GM12864 (cell line): Measurements from ENCODE around the gene RPL29.

Experiments
- DNase-seq: peaks from one replicate; pipeline ENCODE4 v3.0.0-alpha.2; 2011; ENCODE audit warnings: low read depth
- H3K4me3 ChIP-seq: 2 replicates; pipeline ENCODE4 v1.5.1; 2011; ENCODE audit warnings: mild to moderate bottlenecking, low read depth, low read length, control low read depth
- TF ChIP-seq, protein P1 (sequence below): IDR thresholded peaks from 2 replicates; pipeline ENCODE4 v1.5.1; 2011; ENCODE audit warnings: low read depth, mild to moderate bottlenecking, moderate library complexity, low read length, control low read depth, inconsistent platforms; ENCODE audit errors: missing control alignments

Gene RPL29

DNA sequence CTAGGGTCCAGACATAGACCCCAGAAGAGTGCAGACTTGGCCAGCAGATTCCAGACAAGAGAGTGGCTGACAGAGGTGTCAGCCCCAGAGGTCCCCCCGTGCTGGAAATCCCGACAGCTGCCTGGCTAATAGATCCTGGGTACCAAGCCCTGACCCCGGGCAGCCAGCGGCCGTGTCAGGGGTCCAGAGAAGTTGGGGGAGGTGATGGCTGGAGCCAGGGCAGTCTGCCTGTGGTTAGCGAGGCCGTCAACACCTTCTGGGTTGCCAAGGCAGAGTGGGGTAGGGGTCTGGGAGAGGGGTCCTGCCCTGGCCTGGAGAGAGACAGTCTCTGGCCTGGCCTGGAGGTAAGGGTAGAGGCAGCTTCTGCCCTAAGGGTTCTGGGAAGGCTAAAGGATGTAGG lies 25.1 kb upstream of the RPL29 start:
- no peak overlapping the region for H3K4me3 ChIP-seq
- TF ChIP-seq, protein P1, sequence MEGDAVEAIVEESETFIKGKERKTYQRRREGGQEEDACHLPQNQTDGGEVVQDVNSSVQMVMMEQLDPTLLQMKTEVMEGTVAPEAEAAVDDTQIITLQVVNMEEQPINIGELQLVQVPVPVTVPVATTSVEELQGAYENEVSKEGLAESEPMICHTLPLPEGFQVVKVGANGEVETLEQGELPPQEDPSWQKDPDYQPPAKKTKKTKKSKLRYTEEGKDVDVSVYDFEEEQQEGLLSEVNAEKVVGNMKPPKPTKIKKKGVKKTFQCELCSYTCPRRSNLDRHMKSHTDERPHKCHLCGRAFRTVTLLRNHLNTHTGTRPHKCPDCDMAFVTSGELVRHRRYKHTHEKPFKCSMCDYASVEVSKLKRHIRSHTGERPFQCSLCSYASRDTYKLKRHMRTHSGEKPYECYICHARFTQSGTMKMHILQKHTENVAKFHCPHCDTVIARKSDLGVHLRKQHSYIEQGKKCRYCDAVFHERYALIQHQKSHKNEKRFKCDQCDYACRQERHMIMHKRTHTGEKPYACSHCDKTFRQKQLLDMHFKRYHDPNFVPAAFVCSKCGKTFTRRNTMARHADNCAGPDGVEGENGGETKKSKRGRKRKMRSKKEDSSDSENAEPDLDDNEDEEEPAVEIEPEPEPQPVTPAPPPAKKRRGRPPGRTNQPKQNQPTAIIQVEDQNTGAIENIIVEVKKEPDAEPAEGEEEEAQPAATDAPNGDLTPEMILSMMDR = no peak
- DNase-seq = no peak

DNA sequence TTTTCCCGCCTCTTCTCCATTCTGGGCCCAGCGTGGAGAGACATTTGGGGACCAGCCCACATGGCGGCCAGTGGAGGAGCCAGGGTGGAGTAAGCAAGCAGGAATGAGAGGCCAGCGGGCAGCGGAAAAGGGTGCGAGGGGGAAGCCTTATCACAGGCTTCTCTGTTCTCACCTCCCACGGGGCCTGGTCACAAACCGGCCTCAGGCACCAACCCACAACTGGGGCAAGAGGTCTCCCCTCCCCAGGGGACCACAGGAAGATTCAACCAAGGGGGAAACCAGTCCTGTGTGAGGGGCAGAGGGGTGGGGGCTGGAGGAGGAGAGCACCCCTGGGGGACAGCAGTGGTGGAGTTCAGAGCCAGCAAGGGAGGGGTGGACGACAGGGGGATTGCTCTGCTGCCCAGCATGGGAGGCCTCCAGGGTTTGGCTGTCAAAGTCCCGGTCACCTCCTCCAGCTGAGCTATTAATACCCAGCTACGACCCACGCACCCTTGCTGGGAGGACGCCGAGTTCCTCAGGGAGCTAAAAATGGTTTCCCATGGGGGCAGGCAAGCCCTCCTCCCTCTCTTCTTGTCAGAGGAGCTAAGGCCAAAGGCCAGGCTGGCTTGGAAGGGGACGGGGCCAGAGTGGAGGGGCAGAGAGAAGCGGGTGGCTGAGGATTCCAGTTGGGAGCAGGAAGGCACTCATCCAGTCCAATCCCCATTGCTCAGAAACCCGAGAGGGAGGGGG lies 23.8 kb upstream of the RPL29 start:
- H3K4me3 ChIP-seq = no peak overlapping the region
- TF ChIP-seq, protein P1 = no peak
- no peak for DNase-seq

DNA sequence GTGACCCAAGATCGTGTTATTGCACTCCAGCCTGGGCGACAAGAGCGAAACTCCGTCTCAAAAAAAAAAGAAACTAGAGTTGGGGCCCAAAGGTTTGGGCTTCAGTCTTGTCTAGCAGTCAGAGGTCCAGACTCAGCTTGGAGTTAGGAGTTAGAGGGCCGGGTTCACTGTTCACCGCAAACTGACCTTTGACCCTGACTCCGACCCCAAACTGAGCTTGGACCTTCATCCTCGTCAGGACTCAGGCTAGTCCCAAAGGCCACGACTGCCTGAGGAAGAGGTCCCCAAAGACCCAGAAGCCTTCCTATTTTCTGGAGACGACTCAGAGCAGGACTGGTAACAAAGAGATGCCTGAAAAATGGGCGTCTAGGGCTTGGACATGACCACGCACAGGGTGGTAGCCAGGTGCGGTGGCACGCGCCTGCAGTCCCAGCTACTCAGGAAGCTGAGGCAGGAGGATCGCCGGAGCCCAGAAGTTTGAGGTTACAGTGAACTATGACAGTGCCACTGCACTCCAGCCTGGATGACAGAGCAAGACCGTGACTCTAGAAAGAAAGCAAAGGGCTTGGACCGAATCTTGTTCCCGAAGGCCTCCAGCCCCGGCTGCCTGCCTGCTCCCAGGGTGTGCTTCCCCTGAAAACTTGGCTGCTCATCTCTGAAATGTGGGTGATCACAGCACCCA lies 22.8 kb upstream of the RPL29 start:
- no peak overlapping the region for H3K4me3 ChIP-seq
- DNase-seq = no peak
- TF ChIP-seq, protein P1 = no peak

DNA sequence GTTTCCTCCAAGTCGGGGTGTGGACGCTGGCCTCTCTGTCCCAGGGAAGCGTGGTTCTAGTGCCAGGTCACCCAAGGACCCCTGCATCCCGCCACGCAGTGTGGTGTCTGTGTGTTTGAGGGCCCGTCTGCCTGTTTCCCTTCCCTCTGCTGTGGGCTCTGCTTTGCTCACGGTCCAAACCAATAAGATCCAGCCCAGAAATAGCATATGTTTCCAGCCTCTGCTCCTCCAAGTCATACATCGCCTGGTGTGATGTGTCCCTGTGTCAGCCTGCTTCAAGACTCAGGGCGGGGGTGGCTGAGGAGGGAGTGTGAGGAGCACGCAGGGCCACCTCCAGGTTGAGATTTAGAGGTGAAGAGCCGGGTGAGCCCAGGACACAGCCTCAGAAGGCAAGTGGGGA lies 21.9 kb upstream of the RPL29 start:
- TF ChIP-seq, protein P1 = no peak
- DNase-seq = no peak
- no peak overlapping the region for H3K4me3 ChIP-seq

DNA sequence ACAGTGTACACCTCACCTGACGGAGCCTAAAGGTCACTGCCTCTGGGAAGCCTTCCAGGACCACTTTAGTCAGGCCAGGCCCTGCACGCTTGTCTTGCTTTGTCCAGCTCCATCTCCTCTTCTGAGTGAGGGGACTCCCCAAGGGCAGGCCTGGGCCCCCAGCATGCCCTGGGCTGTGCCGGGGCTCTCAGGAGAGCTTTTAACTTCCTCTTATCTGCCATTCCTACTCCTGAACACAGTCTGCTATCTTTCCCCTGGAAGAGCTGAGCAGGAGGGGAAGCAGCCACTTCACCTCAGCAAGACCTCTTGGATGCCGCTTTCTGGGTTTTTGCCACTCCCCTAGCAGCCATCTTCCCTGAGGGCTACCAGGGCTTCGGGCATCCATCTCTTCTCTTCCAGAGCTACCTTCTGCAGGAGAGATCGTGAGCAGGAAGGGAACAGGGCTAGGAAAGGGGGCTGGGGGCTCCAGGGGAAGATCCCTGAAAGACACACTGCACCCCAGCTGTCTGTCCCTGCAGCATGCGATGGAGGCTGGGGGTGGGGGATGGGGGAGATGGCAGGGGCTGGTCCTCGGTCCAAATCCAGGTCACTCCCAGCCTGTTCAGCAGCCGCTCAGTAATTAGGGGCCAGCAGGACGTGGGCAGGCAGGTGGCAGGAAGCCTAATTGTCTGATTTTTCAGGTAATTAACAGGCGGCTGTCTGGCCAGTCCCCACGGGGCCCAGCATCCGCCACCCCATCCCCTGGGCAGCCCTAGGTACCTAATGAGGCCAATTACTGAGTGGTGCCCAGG lies 19.9 kb upstream of the RPL29 start:
- DNase-seq = no peak
- no peak overlapping the region for H3K4me3 ChIP-seq
- TF ChIP-seq, protein P1 = no peak

DNA sequence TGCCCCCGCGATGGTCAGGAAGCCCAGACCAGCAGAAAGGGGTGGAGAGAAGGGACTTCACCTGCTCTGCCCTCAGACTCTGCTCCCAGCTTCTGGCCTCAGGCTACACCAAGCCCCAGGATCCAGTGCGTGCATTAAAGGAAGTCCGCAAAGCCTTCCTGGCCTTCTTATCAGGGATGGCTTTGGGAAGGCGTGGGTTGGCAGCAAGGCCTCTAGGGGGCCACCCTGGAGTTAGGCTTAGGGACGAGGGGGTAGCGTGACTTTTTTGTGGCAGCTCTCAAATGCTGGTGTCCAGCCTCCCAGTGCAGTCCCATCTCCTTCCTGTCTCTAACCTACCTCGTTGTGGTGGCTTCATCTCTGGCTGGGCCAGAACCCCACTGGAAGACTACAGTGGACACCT lies 18.9 kb upstream of the RPL29 start:
- TF ChIP-seq, protein P1 = peak; percentile 39
- no peak overlapping the region for H3K4me3 ChIP-seq
- DNase-seq = no peak
